HCT116 (cell line): ENCODE measurements around the gene XAB2. TPM values are rescaled to one million over a fixed set of nuclear protein-coding genes. Genes with fewer than 3 reads are reported as not detected.

Experiments
- ATAC-seq: fragments of 200-7000 bp; cut with Tn5 transposase; 2 replicates; pipeline ENCODE4 v1.9.1; 2020; ENCODE audit warnings: mild to moderate bottlenecking, moderate library complexity
- BruUV-seq: library from RNA; stranded (reverse); fragments of 400-500 nt; replicated peaks from 2 replicates; lab custom pipeline; 2021; lab: Mats Ljungman, UMichigan
- CTCF ChIA-PET: fragments of 300-600 bp; sonication (Branson Sonifier 250); formaldehyde crosslinking; loops from one replicate; lab custom pipeline; 2021; ENCODE audit warnings: antibody characterized with exemption; lab: Charles Lee
- POLR2A ChIA-PET: fragments of 300-600, 350-600 bp; sonication (Branson Sonifier 250); formaldehyde crosslinking; loops from one replicate; lab custom pipeline; 2021; ENCODE audit warnings: antibody characterized with exemption; lab: Charles Lee
- RAD21 ChIA-PET, 2 experiments: fragments of 300-600 bp; sonication (Branson Sonifier 250); formaldehyde crosslinking; loops; one replicate each; lab custom pipeline; 2023; ENCODE audit warnings: low total read pairs in 2 of 2; ENCODE audit not compliant: uncharacterized antibody in 2 of 2, unreplicated experiment in 2 of 2, low non-redundant PET in 1 of 2; lab: Charles Lee
- DNase-seq: peaks from one replicate; pipeline ENCODE4 v3.0.0-alpha.2; 2010; ENCODE audit warnings: low read depth, low spot score
- H2AFZ ChIP-seq: fragments of 200-600 bp; shearing (Covaris generic), sonication (generic); 2 replicates; pipeline ENCODE4 v1.6.1; 2017; ENCODE audit warnings: low read depth, mixed run types, mixed read lengths, antibody characterized with exemption, low read length; ENCODE audit not compliant: poor library complexity, severe bottlenecking
- H3K27ac ChIP-seq: 2 replicates; pipeline ENCODE4 v1.5.1; 2012; ENCODE audit warnings: low read depth, low read length
- H3K27me3 ChIP-seq: fragments of 200-600 bp; sonication (generic); 2 replicates; pipeline ENCODE4 v1.6.1; 2016; ENCODE audit warnings: mixed run types, low read length, mixed read lengths; ENCODE audit not compliant: insufficient read depth
- H3K36me3 ChIP-seq, 2 experiments: fragments of 200-500 bp in 1 of 2; fragments of 200-600 bp in 1 of 2; sonication (Bioruptor generic) in 1 of 2; sonication (generic) in 1 of 2; 2 replicates each; pipeline versions ENCODE4 v1.5.1 to v1.6.1; 2014 to 2016; ENCODE audit warnings: low read length in 2 of 2, inconsistent platforms in 1 of 2, mixed read lengths in 1 of 2, mixed run types in 1 of 2; ENCODE audit not compliant: insufficient read depth in 2 of 2, control insufficient read depth in 1 of 2
- H3K4me1 ChIP-seq, 2 experiments: fragments of 200-600 bp in 1 of 2; sonication (generic) in 1 of 2; 2 replicates each; pipeline versions ENCODE4 v1.5.1 to v1.6.1; 2012 to 2017; ENCODE audit warnings: low read length in 2 of 2, inconsistent platforms in 1 of 2, mild to moderate bottlenecking in 1 of 2, mixed read lengths in 1 of 2, mixed run types in 1 of 2, moderate library complexity in 1 of 2; ENCODE audit not compliant: insufficient read depth in 2 of 2, control insufficient read depth in 1 of 2
- H3K4me2 ChIP-seq: fragments of 200-600 bp; sonication (generic); 2 replicates; pipeline ENCODE4 v1.6.1; 2017; ENCODE audit warnings: mixed run types, low read length, mixed read lengths
- H3K4me3 ChIP-seq, 2 experiments: fragments of 200-600 bp in 1 of 2; sonication (generic) in 1 of 2; replicated peaks in 1 of 2; 2 replicates each; pipeline ENCODE4 v1.5.1; 2011 to 2016; ENCODE audit warnings: low read length in 2 of 2, control low read depth in 1 of 2, low read depth in 1 of 2, mild to moderate bottlenecking in 1 of 2, mixed read lengths in 1 of 2, mixed run types in 1 of 2
- H3K79me2 ChIP-seq: fragments of 200-600 bp; sonication (generic); 2 replicates; pipeline ENCODE4 v1.6.1; 2017; ENCODE audit warnings: mild to moderate bottlenecking, mixed run types, low read length, moderate library complexity, mixed read lengths; ENCODE audit not compliant: insufficient read depth
- H3K9ac ChIP-seq: fragments of 200-600 bp; sonication (generic); 2 replicates; pipeline ENCODE4 v1.6.1; 2016; ENCODE audit warnings: low read length, mixed read lengths
- H3K9me2 ChIP-seq: fragments of 200-600 bp; sonication (generic), shearing (Covaris generic); 2 replicates; pipeline ENCODE4 v1.6.1; 2017; ENCODE audit warnings: mixed run types, mild to moderate bottlenecking, moderate library complexity; ENCODE audit not compliant: insufficient read depth
- H3K9me3 ChIP-seq, 2 experiments: fragments of 200-500 bp in 1 of 2; fragments of 200-600 bp in 1 of 2; sonication (Bioruptor generic) in 1 of 2; sonication (generic) in 1 of 2; 2 replicates each; pipeline ENCODE4 v1.6.1; 2014 to 2017; ENCODE audit warnings: low read length in 2 of 2, mixed read lengths in 2 of 2, inconsistent platforms in 1 of 2, low read depth in 1 of 2, mild to moderate bottlenecking in 1 of 2, mixed run types in 1 of 2, moderate library complexity in 1 of 2; ENCODE audit not compliant: control insufficient read depth in 1 of 2, insufficient read depth in 1 of 2
- H4K20me1 ChIP-seq: fragments of 200-600 bp; sonication (generic), shearing (Covaris generic); 2 replicates; pipeline ENCODE4 v1.6.1; 2017; ENCODE audit warnings: mixed run types, mild to moderate bottlenecking, moderate library complexity; ENCODE audit not compliant: insufficient read depth
- CEBPB ChIP-seq: IDR thresholded peaks from 2 replicates; pipeline ENCODE4 v1.6.1; 2012; ENCODE audit warnings: low read depth
- EGR1 ChIP-seq: IDR thresholded peaks from 2 replicates; pipeline ENCODE4 v1.6.1; 2012; ENCODE audit warnings: low read depth
- POLR2A ChIP-seq: IDR thresholded peaks from 2 replicates; pipeline ENCODE4 v1.7.0; 2011; ENCODE audit warnings: borderline replicate concordance; ENCODE audit not compliant: insufficient read depth, insufficient read length; ENCODE audit errors: extremely low read depth
- RAD21 ChIP-seq: IDR thresholded peaks from 2 replicates; pipeline ENCODE4 v1.6.1; 2012; ENCODE audit warnings: low read depth, mild to moderate bottlenecking
- intact Hi-C: fragments of 100-400 bp; cut with micrococcal nuclease; formaldehyde crosslinking; loops from 2 replicates; pipeline ENCODE4 v1.10.0; 2022
- total RNA-seq: library from RNA; stranded (reverse); gene quantifications from one replicate; pipeline ENCODE4 v1.2.1, GENCODE V29; 2021; ENCODE audit not compliant: unreplicated experiment

The XAB2 gene
- total RNA-seq, 1 experiment from 2014 or later = 103 TPM

GRCh38 chr19:7624810-7625209, 4.5 kb downstream of the XAB2 start:
- H3K27me3 ChIP-seq = no peaks in the 10 kb centered on the region
- ChIA-PET RAD21 (no interaction called here), POLR2A (no interaction called here), CTCF (no interaction called here)
- peaks cover 5 to 10% of the 10 kb centered on the region in 2 experiments for H3K4me1 ChIP-seq
- no peak overlapping the region for H3K4me3 ChIP-seq
- H3K27ac ChIP-seq = no peak overlapping the region
- no peak for ATAC-seq
- H3K36me3 ChIP-seq = peaks cover 5 to 33% of the 10 kb centered on the region in 2 experiments; a peak in 3 of 4 replicates
- no peak overlapping the region for H3K9ac ChIP-seq
- no peaks in the 10 kb centered on the region for H3K9me3 ChIP-seq
- TF ChIP-seq RAD21 (no peak), EGR1 (no peak)
- H3K4me2 ChIP-seq = no peak overlapping the region
- no peak overlapping the region for H2AFZ ChIP-seq
- BruUV-seq = no TSS peak
- intact Hi-C loops = no loop called here
- no peak for DNase-seq
- H4K20me1 ChIP-seq = no peaks in the 10 kb centered on the region
- peaks cover 41% of the 10 kb centered on the region for H3K79me2 ChIP-seq
- H3K9me2 ChIP-seq = no peaks in the 10 kb centered on the region

GRCh38 chr19:7623725-7624603, 5.4 kb downstream of the XAB2 start:
- Histone ChIP-seq H3K79me2 (peaks cover 34% of the 10 kb centered on the region), H3K36me3 (peaks cover 5 to 34% of the 10 kb centered on the region in 2 experiments; a peak in 3 of 4 replicates), H3K4me1 (peaks cover 5 to 12% of the 10 kb centered on the region in 2 experiments), H3K9me2 (no peaks in the 10 kb centered on the region), H3K4me3 (no peak overlapping the region), H3K27ac (no peak overlapping the region), H3K27me3 (no peaks in the 10 kb centered on the region), H2AFZ (no peak overlapping the region), H4K20me1 (no peaks in the 10 kb centered on the region)
- RAD21 ChIA-PET = no interaction called here
- BruUV-seq = no TSS peak
- CTCF ChIA-PET = no interaction called here
- peak; percentile 10; the same call in 1 of the 2 replicates for ATAC-seq
- intact Hi-C loops = no loop called here
- POLR2A ChIA-PET = no interaction called here
- TF ChIP-seq CEBPB (no peak), POLR2A (no peak)
- TF ChIP-seq, all 23 proteins: peak for 0
- Histone ChIP-seq H3K9ac (no peak overlapping the region), H3K9me3 (no peaks in the 10 kb centered on the region), H3K4me2 (no peak overlapping the region)
- DNase-seq = no peak
